HepG2 (cell line): ENCODE measurements around the gene SLC25A22. TPM values are rescaled to one million over a fixed set of nuclear protein-coding genes. Genes with fewer than 3 reads are reported as not detected.

Source experiments
- AGO2 ChIP-seq: fragments of 200-400 bp; formaldehyde crosslinking; optimal IDR thresholded peaks from 2 replicates; pipeline ENCODE3; 2017; ENCODE audit warnings: mild to moderate bottlenecking, low read depth, low read length, moderate library complexity
- JDP2 ChIP-seq: sonication (generic); formaldehyde crosslinking; IDR thresholded peaks from 2 replicates; pipeline ENCODE4 v1.8.1; 2022; ENCODE audit warnings: missing genetic modification reagents, borderline replicate concordance
- KDM2A ChIP-seq: sonication (generic); formaldehyde crosslinking; IDR thresholded peaks from 2 replicates; pipeline ENCODE4 v1.4.0; 2020; ENCODE audit warnings: low read depth, missing genetic modification reagents, borderline replicate concordance
- MYC ChIP-seq: sonication (generic); formaldehyde crosslinking; IDR thresholded peaks from 2 replicates; pipeline ENCODE4 v1.9.0; 2021; ENCODE audit warnings: missing genetic modification reagents, borderline replicate concordance
- NRL ChIP-seq: sonication (generic); formaldehyde crosslinking; IDR thresholded peaks from 2 replicates; pipeline ENCODE4 v1.5.0; 2020; ENCODE audit warnings: missing genetic modification reagents, mild to moderate bottlenecking, moderate library complexity, borderline replicate concordance
- RORA ChIP-seq: sonication (generic); formaldehyde crosslinking; IDR thresholded peaks from 2 replicates; pipeline ENCODE4 v1.5.0; 2020; ENCODE audit warnings: mild to moderate bottlenecking, missing genetic modification reagents, moderate library complexity
- SAFB2 ChIP-seq: sonication (generic); formaldehyde crosslinking; IDR thresholded peaks from 2 replicates; pipeline ENCODE4 v1.5.1; 2020; ENCODE audit warnings: missing genetic modification reagents, low read depth, mild to moderate bottlenecking, borderline replicate concordance
- STAG1 ChIP-seq: sonication (generic); formaldehyde crosslinking; IDR thresholded peaks from 2 replicates; pipeline ENCODE4 v1.4.0; 2020; ENCODE audit warnings: missing genetic modification reagents
- ZBTB8A ChIP-seq: sonication (generic); formaldehyde crosslinking; IDR thresholded peaks from 2 replicates; pipeline ENCODE4 v1.4.0; 2020; ENCODE audit warnings: mild to moderate bottlenecking, low read depth, missing genetic modification reagents, borderline replicate concordance
- ZFP41 ChIP-seq: sonication (generic); formaldehyde crosslinking; IDR thresholded peaks from 2 replicates; pipeline ENCODE4 v1.4.0; 2020; ENCODE audit warnings: mild to moderate bottlenecking, missing genetic modification reagents, borderline replicate concordance
- ZNF274 ChIP-seq: sonication (generic); formaldehyde crosslinking; IDR thresholded peaks from 2 replicates; pipeline ENCODE4 v1.5.1; 2020; ENCODE audit warnings: mild to moderate bottlenecking, missing genetic modification reagents
- ZNF282 ChIP-seq: fragments of 450-650 bp; IDR thresholded peaks from 2 replicates; pipeline ENCODE4 v1.6.1; 2018; ENCODE audit not compliant: partially characterized antibody
- ZNF30 ChIP-seq: sonication (generic); formaldehyde crosslinking; IDR thresholded peaks from 2 replicates; pipeline ENCODE4 v1.5.0; 2020; ENCODE audit warnings: mild to moderate bottlenecking, missing genetic modification reagents
- ZNF383 ChIP-seq: sonication (generic); formaldehyde crosslinking; IDR thresholded peaks from 2 replicates; pipeline ENCODE4 v1.4.0; 2020; ENCODE audit warnings: missing genetic modification reagents, mild to moderate bottlenecking, borderline replicate concordance
- ZNF430 ChIP-seq: sonication (generic); formaldehyde crosslinking; IDR thresholded peaks from 2 replicates; pipeline ENCODE4 v1.9.0; 2021; ENCODE audit warnings: mild to moderate bottlenecking, missing genetic modification reagents
- ZNF607 ChIP-seq: sonication (generic); formaldehyde crosslinking; IDR thresholded peaks from 2 replicates; pipeline ENCODE4 v1.5.1; 2020; ENCODE audit warnings: missing genetic modification reagents, mild to moderate bottlenecking, borderline replicate concordance
- ZSCAN25 ChIP-seq: sonication (generic); formaldehyde crosslinking; IDR thresholded peaks from 2 replicates; pipeline ENCODE4 v1.8.0; 2022; ENCODE audit warnings: mild to moderate bottlenecking, missing genetic modification reagents
- polyA plus RNA-seq, 8 experiments: library from polyadenylated mRNA; depleted of rRNA in 3 of 8; stranded (reverse) in 7 of 8; unstranded in 1 of 8; fragments of >200 nt; fragmentation: Illumina TruSeq in 4 of 8; extraction: Trizol in 4 of 8; gene quantifications; 2 replicates each; pipeline versions ENCODE4 v1.2.1 to v1.2.3, GENCODE V29; 2011 to 2016; ENCODE audit warnings: low read depth in 4 of 8, missing spikeins in 1 of 8, mixed read lengths in 1 of 8; ENCODE audit not compliant: insufficient read depth in 1 of 8
- total RNA-seq, 5 experiments: library from RNA; depleted of rRNA; stranded (reverse); fragments of >200 nt; fragmentation: Illumina TruSeq; extraction: Trizol; gene quantifications; 2 replicates each; pipeline ENCODE4 v1.2.3, GENCODE V29; 2016; ENCODE audit warnings: low read depth in 1 of 5
- TF ChIP-seq, protein P1 (sequence below): sonication (generic); formaldehyde crosslinking; IDR thresholded peaks from 2 replicates; pipeline ENCODE4 v1.4.0; 2020; ENCODE audit warnings: mild to moderate bottlenecking, missing genetic modification reagents
- TF ChIP-seq, protein P2 (sequence below): sonication (generic); formaldehyde crosslinking; IDR thresholded peaks from 2 replicates; pipeline ENCODE4 v1.4.0; 2020; ENCODE audit warnings: mild to moderate bottlenecking, low read depth, missing genetic modification reagents
- TF ChIP-seq, protein P3 (sequence below): sonication (generic); formaldehyde crosslinking; IDR thresholded peaks from 2 replicates; pipeline ENCODE4 v1.4.0; 2020; ENCODE audit warnings: missing genetic modification reagents
- TF ChIP-seq, protein P4 (sequence below): sonication (generic); formaldehyde crosslinking; IDR thresholded peaks from 2 replicates; pipeline ENCODE4 v1.4.0; 2020; ENCODE audit warnings: missing genetic modification reagents

Gene SLC25A22
- total and polyA plus RNA-seq, 2 of the 13 experiments (the other 11 are each of a cell fraction or from before 2014, with no cell fraction given): 12.4 to 19.2 TPM

DNA sequence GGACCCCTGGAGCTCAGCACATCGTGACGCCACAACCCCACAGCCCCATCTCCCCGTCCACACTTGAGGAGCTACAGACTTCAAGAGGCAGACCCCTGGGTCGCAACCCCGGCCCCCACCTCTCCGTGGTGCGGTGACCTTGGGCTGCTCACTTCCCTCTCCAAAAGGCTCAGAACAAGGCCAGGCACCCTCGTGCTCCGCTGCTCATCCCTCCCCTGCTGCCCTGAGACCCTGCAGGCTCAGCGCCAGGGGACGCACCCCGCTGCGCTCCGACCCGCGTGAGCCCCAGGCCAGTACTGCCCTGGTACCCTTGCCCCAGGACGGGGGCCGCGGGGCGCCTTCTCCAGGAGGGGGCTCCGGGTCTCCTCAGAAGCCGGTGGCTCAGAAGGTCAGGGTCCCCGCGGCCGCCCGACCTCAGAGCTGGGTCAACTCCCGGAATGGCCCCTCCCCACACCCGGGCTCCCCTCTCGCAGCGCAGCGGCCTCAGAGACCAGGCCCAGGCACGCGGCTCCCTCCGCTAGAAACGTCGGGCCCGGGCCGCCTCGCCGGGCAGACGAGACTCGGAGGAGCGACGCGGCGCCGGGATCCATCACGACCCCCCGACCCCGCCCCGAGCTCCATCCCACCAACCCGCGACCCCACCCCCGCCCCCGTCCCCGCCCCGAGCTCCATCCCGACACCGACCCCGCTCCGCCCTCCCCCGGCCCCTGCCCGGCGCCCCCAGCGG lies 21.4 kb downstream of the SLC25A22 start (continued):
- TF ChIP-seq STAG1 (CRISPR knock-in tag) (0 out of 2 replicates have a peak, but pooled peaks have one; percentile 18), ZBTB8A (no peak), MYC (CRISPR knock-in tag) (peak; percentile 58), ZNF30 (0 out of 2 replicates have a peak, but pooled peaks have one; percentile 39), KDM2A (peak; percentile 40; the same call in 1 of the 2 replicates), ZNF607 (CRISPR knock-in tag) (peak; percentile 3; the same call in 1 of the 2 replicates), NRL (0 out of 2 replicates have a peak, but pooled peaks have one; percentile 39), ZNF430 (peak; percentile 27; the same call in 1 of the 2 replicates), ZNF282 (no peak), AGO2 (peak; percentile 84), ZNF383 (0 out of 2 replicates have a peak, but pooled peaks have one; percentile 8), SAFB2 (CRISPR knock-in tag) (no peak), ZFP41 (CRISPR knock-in tag) (no peak), RORA (CRISPR knock-in tag) (no peak), ZSCAN25 (CRISPR knock-in tag) (0 out of 2 replicates have a peak, but pooled peaks have one; percentile 34), ZNF274 (CRISPR knock-in tag) (0 out of 2 replicates have a peak, but pooled peaks have one; percentile 43), JDP2 (no peak)
- TF ChIP-seq, protein P1, sequence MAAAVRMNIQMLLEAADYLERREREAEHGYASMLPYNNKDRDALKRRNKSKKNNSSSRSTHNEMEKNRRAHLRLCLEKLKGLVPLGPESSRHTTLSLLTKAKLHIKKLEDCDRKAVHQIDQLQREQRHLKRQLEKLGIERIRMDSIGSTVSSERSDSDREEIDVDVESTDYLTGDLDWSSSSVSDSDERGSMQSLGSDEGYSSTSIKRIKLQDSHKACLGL: peak; percentile 3; the same call in 1 of the 2 replicates
- TF ChIP-seq, protein P2, sequence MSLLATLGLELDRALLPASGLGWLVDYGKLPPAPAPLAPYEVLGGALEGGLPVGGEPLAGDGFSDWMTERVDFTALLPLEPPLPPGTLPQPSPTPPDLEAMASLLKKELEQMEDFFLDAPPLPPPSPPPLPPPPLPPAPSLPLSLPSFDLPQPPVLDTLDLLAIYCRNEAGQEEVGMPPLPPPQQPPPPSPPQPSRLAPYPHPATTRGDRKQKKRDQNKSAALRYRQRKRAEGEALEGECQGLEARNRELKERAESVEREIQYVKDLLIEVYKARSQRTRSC (CRISPR knock-in tag): 0 out of 2 replicates have a peak, but pooled peaks have one; percentile 42
- TF ChIP-seq, protein P3, sequence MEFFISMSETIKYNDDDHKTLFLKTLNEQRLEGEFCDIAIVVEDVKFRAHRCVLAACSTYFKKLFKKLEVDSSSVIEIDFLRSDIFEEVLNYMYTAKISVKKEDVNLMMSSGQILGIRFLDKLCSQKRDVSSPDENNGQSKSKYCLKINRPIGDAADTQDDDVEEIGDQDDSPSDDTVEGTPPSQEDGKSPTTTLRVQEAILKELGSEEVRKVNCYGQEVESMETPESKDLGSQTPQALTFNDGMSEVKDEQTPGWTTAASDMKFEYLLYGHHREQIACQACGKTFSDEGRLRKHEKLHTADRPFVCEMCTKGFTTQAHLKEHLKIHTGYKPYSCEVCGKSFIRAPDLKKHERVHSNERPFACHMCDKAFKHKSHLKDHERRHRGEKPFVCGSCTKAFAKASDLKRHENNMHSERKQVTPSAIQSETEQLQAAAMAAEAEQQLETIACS: 0 out of 2 replicates have a peak, but pooled peaks have one; percentile 40
- TF ChIP-seq, protein P4, sequence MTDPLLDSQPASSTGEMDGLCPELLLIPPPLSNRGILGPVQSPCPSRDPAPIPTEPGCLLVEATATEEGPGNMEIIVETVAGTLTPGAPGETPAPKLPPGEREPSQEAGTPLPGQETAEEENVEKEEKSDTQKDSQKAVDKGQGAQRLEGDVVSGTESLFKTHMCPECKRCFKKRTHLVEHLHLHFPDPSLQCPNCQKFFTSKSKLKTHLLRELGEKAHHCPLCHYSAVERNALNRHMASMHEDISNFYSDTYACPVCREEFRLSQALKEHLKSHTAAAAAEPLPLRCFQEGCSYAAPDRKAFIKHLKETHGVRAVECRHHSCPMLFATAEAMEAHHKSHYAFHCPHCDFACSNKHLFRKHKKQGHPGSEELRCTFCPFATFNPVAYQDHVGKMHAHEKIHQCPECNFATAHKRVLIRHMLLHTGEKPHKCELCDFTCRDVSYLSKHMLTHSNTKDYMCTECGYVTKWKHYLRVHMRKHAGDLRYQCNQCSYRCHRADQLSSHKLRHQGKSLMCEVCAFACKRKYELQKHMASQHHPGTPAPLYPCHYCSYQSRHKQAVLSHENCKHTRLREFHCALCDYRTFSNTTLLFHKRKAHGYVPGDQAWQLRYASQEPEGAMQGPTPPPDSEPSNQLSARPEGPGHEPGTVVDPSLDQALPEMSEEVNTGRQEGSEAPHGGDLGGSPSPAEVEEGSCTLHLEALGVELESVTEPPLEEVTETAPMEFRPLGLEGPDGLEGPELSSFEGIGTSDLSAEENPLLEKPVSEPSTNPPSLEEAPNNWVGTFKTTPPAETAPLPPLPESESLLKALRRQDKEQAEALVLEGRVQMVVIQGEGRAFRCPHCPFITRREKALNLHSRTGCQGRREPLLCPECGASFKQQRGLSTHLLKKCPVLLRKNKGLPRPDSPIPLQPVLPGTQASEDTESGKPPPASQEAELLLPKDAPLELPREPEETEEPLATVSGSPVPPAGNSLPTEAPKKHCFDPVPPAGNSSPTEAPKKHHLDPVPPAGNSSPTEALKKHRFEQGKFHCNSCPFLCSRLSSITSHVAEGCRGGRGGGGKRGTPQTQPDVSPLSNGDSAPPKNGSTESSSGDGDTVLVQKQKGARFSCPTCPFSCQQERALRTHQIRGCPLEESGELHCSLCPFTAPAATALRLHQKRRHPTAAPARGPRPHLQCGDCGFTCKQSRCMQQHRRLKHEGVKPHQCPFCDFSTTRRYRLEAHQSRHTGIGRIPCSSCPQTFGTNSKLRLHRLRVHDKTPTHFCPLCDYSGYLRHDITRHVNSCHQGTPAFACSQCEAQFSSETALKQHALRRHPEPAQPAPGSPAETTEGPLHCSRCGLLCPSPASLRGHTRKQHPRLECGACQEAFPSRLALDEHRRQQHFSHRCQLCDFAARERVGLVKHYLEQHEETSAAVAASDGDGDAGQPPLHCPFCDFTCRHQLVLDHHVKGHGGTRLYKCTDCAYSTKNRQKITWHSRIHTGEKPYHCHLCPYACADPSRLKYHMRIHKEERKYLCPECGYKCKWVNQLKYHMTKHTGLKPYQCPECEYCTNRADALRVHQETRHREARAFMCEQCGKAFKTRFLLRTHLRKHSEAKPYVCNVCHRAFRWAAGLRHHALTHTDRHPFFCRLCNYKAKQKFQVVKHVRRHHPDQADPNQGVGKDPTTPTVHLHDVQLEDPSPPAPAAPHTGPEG (CRISPR knock-in tag): no peak
